Brain pericyte (primary cell): ENCODE measurements around the gene SETX.
"Not testable (repeated sequence)": the region's sequence is repeated elsewhere in the genome, so short reads cannot be mapped to it uniquely, and the experiment has no call there.

ENCODE experiments used
- DNase-seq: peaks from one replicate; pipeline ENCODE4 v3.0.0-alpha.2; 2012; ENCODE audit warnings: low read depth, low spot score

Gene SETX, protein sequence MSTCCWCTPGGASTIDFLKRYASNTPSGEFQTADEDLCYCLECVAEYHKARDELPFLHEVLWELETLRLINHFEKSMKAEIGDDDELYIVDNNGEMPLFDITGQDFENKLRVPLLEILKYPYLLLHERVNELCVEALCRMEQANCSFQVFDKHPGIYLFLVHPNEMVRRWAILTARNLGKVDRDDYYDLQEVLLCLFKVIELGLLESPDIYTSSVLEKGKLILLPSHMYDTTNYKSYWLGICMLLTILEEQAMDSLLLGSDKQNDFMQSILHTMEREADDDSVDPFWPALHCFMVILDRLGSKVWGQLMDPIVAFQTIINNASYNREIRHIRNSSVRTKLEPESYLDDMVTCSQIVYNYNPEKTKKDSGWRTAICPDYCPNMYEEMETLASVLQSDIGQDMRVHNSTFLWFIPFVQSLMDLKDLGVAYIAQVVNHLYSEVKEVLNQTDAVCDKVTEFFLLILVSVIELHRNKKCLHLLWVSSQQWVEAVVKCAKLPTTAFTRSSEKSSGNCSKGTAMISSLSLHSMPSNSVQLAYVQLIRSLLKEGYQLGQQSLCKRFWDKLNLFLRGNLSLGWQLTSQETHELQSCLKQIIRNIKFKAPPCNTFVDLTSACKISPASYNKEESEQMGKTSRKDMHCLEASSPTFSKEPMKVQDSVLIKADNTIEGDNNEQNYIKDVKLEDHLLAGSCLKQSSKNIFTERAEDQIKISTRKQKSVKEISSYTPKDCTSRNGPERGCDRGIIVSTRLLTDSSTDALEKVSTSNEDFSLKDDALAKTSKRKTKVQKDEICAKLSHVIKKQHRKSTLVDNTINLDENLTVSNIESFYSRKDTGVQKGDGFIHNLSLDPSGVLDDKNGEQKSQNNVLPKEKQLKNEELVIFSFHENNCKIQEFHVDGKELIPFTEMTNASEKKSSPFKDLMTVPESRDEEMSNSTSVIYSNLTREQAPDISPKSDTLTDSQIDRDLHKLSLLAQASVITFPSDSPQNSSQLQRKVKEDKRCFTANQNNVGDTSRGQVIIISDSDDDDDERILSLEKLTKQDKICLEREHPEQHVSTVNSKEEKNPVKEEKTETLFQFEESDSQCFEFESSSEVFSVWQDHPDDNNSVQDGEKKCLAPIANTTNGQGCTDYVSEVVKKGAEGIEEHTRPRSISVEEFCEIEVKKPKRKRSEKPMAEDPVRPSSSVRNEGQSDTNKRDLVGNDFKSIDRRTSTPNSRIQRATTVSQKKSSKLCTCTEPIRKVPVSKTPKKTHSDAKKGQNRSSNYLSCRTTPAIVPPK (N-terminal part only)

DNA sequence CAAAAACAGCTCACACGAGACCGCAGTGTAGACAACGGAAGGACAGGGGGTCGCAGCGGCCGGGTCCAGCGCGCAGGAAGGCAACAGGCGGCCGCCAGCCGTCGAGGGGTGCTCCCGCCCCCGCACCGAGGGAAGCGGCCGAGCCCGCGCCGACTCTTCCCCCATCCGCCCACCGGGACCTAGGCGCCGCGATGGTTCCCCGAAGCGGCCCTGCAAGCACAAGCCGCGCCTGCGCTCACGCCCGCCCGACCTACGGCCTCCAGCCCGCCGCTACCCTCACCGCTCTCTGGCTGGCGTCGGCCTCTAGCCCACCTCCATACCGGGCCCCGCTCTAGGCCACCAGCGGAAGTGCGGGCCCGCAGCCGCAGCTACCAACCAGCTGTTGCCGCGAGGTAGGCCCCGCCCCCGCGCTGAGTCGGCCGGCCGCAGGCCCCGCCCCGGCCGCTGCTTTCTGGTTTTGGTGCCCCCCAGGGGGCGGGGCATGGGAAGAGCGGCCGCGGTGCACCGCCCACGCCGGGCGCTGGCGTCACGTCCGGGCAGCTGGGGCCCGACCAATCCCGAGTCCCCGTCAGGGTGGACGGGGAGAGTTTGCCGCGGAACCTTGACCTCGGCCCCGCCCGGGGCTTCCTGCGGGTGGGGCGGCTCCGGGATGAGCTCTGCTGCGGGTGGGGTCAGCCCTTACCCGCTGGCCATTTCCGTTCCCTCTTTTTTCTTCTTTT lies at the start of gene SETX:
Gene SETX (minus strand): TSS at position 350 of the 719 bp plus-strand sequence. CDS start 5,558 bp downstream, outside the sequence.
- peak; percentile 89 for DNase-seq

DNA sequence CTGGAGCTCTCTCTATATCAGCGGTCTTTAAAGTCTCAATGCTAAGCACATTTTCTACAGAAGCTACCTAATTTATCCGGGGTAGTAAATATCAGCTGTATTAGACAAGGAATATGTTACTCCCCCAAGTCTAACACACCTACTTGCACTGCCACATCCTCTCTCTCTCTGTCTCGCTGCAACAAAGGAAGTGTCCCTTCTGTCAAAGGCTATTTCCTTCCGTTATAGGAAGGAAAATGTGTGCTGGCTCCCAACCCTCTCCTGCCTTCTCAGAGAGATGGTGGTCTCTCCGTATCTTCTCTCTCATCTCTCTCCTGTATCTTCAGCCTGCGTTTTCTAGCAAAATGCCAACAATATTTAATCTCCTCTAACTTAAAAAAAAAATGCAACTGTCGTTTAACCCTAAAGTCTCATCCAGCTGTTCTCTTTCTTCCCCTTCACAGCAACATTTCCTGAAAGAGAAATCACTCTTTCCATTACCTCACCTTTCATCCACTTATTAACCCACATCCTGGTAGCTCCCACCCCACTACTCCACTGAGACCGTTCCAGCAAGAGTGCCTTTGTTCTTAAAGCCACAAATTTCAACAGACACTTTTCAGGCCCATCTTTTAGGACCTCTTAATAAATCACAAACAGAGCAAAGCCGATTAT lies 49.6 kb upstream of the SETX start:
- DNase-seq, result no peak

DNA sequence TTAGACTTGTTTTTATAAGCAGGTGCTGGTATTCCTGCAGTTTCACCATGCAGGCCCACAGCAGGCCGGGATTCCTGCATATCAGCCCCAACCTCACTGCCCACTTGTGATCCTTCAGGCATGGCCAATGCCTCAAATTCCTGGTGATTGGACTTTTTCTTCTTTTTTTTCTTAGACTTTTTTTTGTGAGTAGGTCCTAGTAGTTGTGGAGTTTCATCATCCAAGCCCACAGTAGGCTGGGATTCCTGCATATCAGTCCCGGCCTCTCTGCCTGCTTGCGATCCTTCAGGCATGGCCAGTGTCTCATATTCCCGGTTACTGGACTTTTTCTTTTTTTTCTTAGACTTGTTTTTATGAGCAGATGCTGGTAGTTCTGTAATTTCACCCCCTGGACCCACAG lies 47.0 kb upstream of the SETX start:
- DNase-seq, result no peak

DNA sequence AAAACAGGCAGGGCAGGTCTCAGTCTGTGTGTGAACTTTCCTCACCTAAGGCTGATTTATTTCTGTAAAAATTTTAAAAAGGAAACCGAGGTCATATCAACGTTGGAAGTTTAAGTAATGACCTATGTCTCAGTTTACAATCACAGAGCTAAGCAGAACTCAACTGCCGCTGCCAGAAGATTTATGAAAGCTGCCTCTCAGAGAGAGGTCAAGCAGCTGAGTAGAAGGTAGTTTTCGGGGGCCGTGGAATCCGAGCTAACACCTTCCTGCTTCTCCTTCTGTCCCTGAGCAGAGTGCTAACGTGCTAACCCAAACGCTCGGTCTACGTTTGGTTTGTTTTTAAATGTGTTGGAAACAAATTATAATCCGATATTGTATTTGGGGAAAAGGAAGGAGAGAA lies 40.8 kb upstream of the SETX start:
- DNase-seq, result no peak

DNA sequence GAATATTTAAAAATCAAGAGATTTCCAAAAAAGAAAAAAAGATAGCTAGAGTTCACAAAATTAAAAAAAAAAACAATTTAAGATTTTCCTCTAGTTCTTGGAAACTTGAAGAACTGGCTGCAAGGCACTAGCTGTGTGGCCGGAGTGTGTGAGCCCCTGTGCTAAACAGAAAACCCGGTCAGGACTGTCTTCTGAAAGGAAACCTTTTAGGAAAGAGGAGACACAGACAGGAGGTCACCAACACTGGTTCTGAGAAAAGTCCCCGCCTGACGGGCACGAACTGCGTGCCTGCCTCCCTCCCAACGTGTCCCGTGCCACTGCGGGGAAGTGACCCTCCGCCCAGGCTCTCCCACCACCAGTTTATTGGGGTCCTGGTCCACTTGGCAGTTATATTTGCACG lies 36.7 kb upstream of the SETX start:
- DNase-seq, result no peak

DNA sequence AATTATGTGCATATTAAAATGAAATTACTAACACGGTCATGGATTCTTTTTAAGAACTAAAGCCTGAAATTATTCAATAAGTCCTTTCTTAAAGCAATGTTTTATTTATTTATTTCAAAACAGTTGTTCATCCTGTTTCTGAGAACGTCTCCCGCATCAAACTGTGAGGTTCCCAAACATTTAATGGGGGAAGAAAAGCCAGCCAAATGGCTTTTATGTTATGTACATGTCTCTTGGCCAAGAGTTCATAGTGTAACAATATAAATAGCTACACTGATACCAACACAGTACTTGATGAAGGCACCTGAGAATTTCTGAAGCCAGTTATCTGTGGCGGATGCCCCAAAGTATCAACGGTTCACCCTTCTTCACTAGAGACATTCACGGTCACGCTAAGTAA lies 36.2 kb upstream of the SETX start:
- DNase-seq, result no peak

DNA sequence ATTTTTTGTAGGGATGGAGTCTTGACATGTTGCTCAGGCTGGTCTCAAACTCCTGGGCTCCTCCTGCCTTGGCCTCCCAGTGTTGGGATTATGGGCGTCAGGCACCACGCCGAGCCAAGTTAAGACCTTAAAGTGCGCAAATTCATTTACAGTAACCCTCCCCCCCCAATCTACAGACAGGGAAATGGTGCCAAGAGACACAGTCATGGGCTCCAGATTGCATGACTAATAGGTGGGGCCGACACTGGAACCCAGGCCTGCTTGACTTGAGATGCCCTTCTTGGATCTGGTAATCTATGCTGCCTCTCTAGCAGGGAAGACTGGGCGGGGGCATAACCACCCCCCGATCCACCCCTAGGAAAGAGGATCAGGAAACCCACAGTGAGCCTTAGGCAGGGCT lies 32.3 kb upstream of the SETX start:
- DNase-seq, result no peak

DNA sequence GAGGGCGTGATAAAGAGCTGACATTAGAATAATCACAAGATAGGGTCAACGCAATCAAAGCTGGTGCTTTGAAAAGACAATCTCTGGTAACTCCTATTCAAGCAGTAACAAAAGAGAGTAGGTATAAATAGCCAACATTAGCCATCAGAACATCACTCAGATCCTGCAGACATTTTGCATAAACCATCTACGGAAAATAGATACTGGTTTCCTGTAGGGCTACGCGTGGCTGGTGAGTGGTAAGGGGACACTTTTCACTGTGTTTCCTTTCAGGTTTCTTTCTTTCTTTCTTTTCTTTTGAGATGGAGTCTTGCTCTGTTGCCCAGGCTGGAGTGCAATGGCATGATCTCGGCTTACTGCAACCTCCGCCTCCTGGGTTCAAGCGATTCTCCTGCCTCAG lies 29.6 kb upstream of the SETX start:
- DNase-seq, result no peak

DNA sequence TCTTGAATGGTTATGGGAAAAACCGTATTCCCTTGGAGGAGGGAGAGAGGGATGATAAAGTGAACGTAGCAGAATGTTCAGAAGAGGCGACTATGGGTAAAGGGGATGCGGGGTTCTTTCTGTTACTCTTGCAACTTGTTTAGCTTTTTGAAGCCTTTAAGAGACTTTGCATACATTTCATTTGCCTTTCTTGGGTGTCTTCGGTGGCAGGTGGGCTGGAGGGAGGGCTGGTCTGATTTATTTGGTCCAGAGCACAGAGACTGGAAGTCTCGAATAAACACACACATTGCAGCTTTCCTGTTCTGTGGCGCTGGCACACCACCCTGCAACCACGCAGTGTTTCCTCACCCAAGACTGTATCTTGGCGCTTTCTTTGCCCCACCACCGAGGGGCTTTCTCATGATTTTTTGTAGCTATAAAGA lies 28.7 kb upstream of the SETX start:
- no peak for DNase-seq

DNA sequence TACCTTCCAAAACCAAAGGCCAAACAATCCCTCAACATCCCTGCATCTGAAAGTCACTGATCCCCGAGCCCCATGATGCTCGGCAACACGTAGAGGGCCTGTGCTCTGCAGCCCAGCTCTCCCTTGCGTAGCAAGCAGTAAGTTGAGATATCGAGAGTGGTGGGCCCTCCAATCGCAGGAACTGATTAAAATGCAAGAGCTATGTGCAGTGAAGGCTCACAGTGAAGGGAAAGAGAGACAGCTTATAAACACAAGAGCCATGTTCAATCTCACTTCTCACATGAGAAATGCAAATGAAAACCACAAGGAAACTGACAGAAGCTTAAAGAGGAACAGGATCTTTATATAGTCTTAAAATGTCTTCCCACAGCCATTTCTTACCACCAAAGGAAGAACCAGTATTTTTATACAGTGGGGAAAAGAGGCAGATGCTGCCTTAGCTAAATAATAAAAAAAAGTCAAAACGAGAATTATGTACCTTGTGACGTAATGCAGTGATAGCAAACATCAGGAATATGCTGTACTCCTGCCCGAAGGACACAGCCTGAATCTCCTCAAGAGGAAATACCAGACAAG lies 27.3 kb upstream of the SETX start:
- DNase-seq, result no peak

DNA sequence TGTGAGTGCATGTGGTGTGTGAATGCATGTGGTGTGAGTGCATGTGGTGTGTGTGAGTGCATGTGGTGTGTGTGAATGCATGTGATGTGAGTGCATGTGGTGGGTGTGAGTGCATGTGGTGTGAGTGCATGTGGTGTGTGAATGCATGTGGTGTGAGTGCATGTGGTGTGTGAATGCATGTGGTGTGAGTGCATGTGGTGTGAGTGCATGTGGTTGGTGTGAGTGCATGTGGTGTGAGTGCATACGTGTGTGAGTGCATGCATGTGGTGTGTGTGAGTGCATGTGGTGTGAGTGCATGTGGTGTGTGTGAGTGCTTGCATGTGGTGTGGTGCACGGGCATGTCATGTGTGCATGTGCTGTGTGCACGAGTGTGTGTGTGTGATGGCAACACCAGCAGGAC lies 23.6 kb upstream of the SETX start:
- not testable (repeated sequence) for DNase-seq

DNA sequence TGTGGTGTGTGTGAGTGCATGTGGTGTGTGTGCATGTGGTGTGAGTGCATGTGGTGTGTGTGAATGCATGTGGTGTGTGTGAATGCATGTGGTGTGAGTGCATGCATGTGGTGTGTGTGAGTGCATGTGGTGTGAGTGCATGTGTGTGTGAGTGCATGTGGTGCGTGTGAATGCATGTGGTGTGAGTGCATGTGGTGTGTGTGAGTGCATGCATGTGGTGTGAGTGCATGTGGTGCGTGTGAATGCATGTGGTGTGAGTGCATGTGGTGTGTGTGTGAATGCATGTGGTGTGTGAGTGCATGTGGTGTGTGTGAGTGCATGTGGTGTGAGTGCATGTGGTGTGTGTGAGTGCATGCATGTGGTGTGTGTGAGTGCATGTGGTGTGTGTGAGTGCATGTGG lies 23.0 kb upstream of the SETX start:
- not testable (repeated sequence) for DNase-seq

DNA sequence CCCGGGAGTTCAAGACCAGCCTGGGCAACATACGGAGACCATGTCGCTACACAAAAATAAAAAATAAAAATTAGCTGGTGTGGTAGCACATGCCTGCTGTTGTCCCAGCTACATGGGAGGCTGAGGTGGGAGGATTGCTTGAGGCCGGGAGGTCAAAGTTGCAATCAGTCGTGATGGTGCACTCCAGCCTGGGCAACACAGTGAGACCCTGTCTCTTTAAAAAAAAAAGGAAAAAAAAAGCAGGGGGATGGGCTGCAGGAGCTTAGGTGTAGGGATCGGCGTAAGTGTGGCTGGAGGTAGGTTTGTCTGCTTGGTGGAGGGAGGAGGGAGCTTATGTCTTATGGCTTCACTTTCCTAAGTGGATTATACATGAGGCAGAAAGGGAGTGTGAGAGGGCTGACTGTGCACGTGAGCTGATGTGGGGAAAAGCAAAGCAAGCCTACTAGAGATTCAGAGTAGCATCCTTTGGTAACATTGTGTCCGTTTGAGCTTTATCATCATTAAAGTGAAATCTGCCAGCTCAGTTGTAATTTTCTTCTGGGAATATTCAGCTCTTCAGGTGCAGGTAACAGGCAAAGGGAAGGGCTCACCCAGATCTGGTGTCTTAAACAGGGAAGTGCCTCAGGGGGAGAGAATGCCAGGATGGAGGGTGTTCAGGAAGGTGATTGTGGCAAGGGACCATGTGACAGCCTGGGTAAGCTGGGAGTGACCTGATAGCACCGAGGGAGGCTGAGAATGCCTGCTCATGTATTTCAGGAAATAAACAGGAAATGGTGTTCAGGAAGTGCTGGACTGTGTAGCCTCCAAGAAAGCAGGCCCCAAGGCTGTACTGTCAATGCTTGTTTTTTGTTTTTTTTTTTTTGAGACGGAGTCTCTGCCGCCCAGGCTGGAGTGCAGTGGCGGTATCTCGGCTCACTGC lies 17.6 kb upstream of the SETX start:
- DNase-seq, result no peak

DNA sequence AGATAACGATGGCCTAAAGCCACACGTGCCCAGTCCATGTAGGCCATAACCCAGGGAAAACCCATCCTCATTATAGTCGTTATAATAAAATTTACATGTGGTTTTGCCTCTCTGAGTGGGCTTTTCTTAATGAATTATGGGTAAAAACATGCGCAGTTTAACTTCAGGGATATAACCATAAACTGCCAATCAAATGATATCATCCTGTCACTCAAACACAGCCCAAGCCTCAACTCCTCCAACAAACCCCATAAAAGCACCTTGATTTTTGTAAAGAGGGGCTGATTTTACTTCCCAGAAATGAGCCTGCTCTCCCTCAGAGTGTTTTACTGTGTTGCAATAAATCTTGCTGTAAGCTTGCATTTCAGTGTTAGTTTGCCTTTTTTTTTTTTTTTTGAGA lies 15.8 kb upstream of the SETX start:
- DNase-seq, result no peak

DNA sequence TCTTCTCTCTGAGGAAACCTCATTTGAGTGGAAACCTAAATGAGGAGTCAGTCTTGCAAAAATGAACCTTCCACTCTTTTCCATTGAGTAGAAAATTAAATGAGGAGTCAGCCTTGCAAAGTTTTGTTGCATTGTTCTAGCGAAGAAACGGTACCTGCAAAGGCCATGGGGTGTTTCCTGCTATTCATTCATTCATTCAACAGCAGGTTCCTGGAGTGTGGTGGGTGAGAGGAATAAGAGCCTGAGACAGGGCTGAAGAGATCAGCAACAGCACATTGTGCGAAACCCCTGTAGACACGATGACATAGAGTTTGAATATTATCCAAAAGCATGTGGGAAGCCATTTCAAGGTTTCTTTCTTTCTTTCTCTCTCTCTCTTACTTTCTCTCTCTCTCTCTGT lies 14.6 kb upstream of the SETX start:
- DNase-seq, result no peak

DNA sequence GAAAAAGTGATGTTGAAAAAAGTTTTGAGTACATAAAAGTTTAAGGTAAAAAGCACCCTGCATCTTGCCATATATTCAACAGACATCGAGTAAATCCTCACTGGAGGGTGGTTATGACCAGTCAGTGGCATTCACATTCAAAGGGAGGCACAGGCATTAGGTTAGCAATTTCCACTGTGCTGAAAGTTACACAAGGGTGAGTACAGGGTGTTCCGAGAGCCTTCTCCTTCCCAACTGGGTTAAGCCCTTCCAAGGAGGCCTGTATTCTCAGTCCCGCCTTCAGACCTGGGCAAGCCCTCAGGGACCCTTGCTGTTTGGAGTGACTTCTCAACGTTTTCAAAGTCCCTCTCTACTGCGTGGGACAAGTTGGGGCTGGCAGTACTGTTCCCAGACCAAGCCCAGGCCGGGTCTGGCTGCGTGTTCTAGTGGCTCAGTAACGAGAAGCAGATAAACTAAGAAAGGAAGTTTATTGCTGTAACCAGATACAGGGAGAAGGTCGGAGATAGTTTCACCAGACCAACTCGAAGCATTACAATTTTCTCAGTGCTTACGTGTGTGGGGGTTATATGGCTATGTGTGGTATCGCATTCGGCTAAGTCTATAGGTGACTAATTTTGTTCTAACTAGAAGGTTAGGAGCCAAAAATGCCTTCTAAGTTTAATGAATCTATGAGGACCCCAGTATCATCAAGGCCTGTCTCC lies 13.0 kb upstream of the SETX start:
- DNase-seq, result no peak

DNA sequence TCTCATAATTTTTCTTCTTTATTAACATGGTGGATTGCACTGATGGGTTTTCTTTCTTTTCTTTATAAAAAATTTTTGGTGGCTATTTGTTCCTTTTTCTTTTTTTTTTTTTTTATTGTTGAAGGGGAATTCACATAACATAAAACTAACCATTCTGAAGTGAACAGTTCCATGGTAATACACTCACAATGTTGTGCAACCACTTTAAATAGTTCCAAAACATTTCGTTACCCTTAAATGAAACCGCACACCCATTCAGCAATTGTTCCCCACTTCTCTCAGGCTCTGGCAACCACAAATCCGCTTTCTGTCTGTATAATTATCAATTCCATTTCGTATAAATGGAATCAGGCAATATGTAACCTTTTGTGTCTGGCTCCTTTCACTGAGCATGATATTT lies 11.7 kb upstream of the SETX start:
- no peak for DNase-seq

DNA sequence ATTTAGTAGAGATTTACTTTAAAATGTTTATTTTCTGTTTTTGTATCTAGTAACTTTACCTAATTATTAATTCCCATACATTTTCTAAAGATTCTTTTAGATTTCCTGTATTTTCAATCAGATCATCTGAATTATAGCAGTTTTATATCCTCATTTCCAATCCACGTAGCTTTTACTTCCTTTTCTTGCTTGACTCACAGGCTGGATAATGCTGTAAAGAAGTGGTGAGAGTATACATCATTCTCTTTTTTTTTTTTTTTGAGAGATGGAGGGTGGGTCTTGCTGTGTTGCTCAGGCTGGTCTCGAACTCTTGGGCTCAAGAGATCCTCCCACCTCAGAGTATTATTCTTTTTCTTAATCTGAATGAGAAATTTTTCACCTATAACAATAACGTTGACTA lies 11.2 kb upstream of the SETX start:
- no peak for DNase-seq

DNA sequence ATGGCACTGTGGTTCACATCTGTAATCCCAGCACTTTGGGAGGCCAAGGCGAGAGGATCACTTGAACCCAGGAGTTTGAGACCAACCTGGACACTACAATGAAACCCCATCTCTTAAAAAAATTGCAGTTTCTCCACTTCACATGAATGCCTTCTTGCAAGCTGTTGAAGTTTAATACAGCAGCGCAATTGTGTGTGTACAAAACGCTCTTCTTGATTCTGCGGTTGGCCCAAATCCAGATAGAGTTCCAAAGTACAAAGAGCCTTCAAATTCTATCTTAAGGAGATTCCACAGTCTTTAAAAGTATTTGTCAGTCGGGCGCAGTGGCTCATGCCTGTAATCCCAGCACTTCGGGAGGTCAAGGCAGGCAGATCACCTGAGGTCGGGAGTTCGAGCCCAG lies 9.3 kb upstream of the SETX start:
- DNase-seq, result no peak
